ENCODE results near the gene ARL11.

Gene ARL11

DNA sequence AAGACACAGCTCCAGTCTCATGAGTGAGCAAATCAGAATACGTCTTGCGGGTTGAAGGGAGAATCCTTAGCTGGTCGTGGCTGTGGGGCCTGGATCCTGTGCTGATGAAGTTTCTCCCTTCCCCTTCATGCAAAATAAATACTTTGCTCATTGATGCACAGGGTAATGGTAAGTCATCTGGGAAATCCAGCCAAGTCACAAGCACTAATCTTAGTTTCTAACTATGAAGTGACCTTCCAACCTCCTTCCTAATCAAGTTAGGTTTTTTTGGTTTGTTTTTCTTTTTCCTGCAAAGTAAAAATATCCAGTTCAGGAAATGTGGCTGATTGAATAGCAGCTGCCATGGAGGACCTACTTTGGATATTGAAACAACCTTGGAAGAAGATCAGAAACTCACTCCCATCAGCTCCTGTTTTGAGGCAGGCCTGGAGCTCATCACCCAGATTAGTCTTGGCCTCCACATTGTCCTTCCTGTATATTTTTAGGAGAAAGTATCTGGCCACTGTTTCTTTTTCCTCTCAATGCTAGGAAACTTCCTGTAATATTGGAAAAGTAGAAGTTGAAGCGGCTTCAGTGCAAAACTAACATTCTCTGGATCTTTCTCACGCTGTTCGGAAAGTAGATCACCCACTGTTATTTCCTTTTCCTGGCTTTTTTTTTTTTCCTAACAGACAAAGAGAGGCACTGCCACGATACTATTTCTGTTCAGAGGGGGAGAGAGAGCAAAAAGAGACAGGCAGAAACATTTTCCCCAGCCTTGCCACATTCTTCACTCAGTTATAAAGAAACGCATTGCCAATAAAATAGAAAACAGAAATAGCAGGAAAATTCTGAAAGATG is 12.3 kb upstream of the ARL11 start:
- H3K4me1 ChIP-seq (ENCODE audit: control insufficient read depth, insufficient read depth, low read length), result no peaks in the 10 kb centered on the region
- H3K36me3 ChIP-seq (ENCODE audit: control insufficient read depth, insufficient read depth, low read length), result no peaks in the 10 kb centered on the region
- no peak overlapping the region for H3K9ac ChIP-seq (ENCODE audit: low read length)
- no peak overlapping the region for H3K27ac ChIP-seq (ENCODE audit: low read depth, low read length)
- no peak overlapping the region for H3K4me3 ChIP-seq (ENCODE audit: low read depth, low read length)
- no peaks in the 10 kb centered on the region for H3K9me3 ChIP-seq (ENCODE audit: control insufficient read depth, insufficient read depth, low read depth, low read length)
- H3K27me3 ChIP-seq (ENCODE audit: control insufficient read depth, insufficient read depth, low read length), result no peaks in the 10 kb centered on the region

DNA sequence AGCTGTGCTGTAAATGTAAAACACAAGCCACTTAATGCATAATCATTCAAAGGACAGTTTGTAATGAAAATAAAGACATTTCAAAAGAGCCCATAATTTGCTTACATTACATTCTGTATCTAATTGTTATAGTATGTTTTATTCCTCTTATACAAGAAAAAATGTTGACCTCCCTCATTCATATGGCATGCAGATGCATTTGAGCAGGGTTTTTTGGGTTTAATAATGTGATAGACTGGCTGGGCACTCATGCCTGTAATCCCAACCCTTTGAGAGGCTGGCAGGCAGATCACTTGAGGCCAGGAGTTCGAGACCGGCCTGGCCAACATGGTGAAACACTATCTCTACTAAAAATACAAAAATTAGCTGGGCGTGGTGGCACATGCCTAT is 11.6 kb upstream of the ARL11 start:
- Histone ChIP-seq H3K9me3 (ENCODE audit: control insufficient read depth, insufficient read depth, low read depth, low read length) (no peaks in the 10 kb centered on the region), H3K27me3 (ENCODE audit: control insufficient read depth, insufficient read depth, low read length) (no peaks in the 10 kb centered on the region), H3K4me1 (ENCODE audit: control insufficient read depth, insufficient read depth, low read length) (no peaks in the 10 kb centered on the region), H3K36me3 (ENCODE audit: control insufficient read depth, insufficient read depth, low read length) (no peaks in the 10 kb centered on the region), H3K9ac (ENCODE audit: low read length) (no peak overlapping the region), H3K4me3 (ENCODE audit: low read depth, low read length) (no peak overlapping the region), H3K27ac (ENCODE audit: low read depth, low read length) (no peak overlapping the region)

DNA sequence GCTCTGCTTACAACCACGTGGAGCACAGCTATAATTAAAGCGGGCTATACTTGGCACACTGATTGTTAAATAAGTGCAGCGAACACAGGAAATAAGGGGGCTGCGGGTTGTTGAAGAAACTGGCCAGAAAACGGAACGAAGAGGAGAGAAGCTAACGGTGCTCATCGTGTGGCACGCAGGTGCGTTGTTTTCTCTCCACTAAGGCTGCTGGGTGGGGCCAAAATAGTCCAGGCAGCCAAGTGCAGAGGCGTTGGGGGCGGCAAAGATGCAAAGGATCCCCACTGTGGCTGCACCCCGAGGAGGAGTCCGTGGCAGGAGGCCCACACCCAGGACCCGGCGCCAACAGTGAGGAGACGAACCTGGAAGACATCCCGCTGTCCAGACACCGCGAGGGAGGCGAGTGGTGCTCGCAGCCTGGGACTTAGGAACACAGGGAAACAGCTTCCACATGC is 8.1 kb upstream of the ARL11 start:
- H3K9ac ChIP-seq (ENCODE audit: low read length), result no peak overlapping the region
- 0 out of 2 replicates have a peak, but pooled peaks cover under 1% of the 10 kb centered on the region for H3K4me1 ChIP-seq (ENCODE audit: control insufficient read depth, insufficient read depth, low read length)
- H3K9me3 ChIP-seq (ENCODE audit: control insufficient read depth, insufficient read depth, low read depth, low read length), result no peaks in the 10 kb centered on the region
- no peak overlapping the region for H3K4me3 ChIP-seq (ENCODE audit: low read depth, low read length)
- no peaks in the 10 kb centered on the region for H3K36me3 ChIP-seq (ENCODE audit: control insufficient read depth, insufficient read depth, low read length)
- no peak overlapping the region for H3K27ac ChIP-seq (ENCODE audit: low read depth, low read length)
- no peaks in the 10 kb centered on the region for H3K27me3 ChIP-seq (ENCODE audit: control insufficient read depth, insufficient read depth, low read length)

DNA sequence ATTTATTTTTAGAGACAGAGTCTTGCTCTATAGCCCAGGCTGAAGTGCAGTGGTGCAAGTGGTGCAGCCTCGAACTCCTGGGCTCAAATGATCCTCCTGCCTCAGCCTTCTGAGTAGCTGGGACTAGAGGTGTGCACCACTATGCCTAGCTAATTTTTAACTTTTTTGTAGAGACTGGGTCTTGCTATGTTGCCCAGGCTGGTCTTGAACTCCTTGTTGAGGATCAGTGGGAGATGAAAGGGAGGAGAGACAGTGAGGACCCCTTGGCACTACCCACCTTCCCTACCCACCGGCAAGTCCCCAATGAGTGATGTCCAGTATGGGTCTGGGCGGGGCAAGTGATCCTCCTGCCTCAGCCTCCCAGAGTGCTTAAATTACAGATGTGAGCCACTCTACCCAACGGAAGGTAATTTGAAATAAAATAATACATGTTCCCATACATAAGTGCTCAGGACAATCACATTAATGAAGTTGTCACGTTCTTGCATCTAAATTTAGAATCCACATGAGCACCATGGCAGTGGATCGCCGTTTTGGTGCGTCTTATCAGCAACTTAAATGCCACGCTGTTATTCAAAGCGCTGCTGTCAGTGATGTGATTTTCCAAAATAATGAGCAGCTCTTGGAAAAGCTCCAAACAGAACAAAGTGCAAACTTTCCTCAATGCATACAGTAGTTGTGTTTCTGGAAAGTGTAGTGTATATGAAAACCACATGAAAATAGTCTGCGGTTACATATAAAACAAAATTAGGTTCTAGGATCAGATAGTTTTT is 5.9 kb upstream of the ARL11 start:
- no peak overlapping the region for H3K4me3 ChIP-seq (ENCODE audit: low read depth, low read length)
- H3K9me3 ChIP-seq (ENCODE audit: control insufficient read depth, insufficient read depth, low read depth, low read length), result no peaks in the 10 kb centered on the region
- no peaks in the 10 kb centered on the region for H3K36me3 ChIP-seq (ENCODE audit: control insufficient read depth, insufficient read depth, low read length)
- H3K27me3 ChIP-seq (ENCODE audit: control insufficient read depth, insufficient read depth, low read length), result no peaks in the 10 kb centered on the region
- no peak overlapping the region for H3K9ac ChIP-seq (ENCODE audit: low read length)
- H3K4me1 ChIP-seq (ENCODE audit: control insufficient read depth, insufficient read depth, low read length), result peaks cover 9% of the 10 kb centered on the region; the same call in 1 of the 2 replicates
- no peak overlapping the region for H3K27ac ChIP-seq (ENCODE audit: low read depth, low read length)

DNA sequence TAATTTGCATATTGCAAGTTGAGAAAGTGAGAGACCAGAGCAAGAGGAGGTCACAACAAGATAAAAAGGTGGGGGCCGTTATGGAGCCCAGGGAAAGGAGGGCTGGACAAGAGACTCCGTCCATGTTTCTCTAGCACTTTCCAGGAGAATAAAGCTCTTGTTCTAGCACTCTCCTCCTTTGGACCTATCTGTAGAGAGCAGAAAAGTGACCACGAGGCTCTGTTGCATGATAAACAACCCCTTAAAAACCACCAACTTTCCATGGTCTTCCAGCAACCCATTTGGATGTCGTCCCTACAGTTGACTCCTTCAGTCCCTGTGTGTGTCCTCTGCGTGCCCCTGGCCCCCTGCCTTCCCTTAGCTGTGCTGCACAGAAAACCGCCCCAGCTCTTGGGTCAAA is 4.1 kb upstream of the ARL11 start:
- H3K4me1 ChIP-seq (ENCODE audit: control insufficient read depth, insufficient read depth, low read length), result peaks cover 14% of the 10 kb centered on the region; the same call in 1 of the 2 replicates

DNA sequence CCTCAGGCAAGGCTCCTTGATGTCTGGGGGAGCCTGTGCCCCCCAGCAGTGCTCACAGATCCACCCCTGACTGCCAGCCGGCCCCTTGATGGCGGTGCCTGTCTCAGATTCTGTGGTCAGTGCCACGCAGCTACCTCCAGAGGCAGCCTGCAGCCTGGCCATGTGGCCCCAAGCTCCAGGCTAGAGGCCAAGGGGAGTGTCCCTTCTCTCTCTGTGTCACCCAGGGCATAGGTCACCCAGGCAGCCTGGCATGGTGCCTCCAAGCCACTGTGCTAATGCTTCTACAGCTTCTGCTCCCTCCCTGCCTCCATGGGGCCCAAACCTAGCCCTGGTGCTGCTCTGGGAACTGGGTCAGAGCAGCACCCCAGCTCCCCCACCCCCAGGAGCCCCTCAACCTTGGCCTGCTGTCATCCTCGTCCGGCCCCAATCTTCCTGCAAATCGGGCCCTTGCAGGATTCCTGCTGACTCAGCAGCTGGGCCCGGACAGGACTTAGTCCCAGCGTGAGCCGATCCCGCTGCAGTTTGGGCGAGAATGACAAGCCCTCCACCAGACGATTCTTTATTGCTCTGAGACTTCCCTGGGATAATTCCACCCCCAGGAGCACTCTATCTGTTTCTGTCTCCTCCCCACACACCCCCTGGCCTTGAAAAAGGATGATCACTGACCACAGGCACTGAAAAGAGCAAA is 2.8 kb upstream of the ARL11 start:
- Histone ChIP-seq H3K36me3 (ENCODE audit: control insufficient read depth, insufficient read depth, low read length) (no peaks in the 10 kb centered on the region), H3K27ac (ENCODE audit: low read depth, low read length) (no peak overlapping the region), H3K9me3 (ENCODE audit: control insufficient read depth, insufficient read depth, low read depth, low read length) (no peaks in the 10 kb centered on the region), H3K27me3 (ENCODE audit: control insufficient read depth, insufficient read depth, low read length) (no peaks in the 10 kb centered on the region), H3K4me3 (ENCODE audit: low read depth, low read length) (no peak overlapping the region), H3K4me1 (ENCODE audit: control insufficient read depth, insufficient read depth, low read length) (peaks cover 14% of the 10 kb centered on the region; the same call in 1 of the 2 replicates), H3K9ac (ENCODE audit: low read length) (no peak overlapping the region)

More for the DNA sequence above, 4.1 kb upstream of the ARL11 start:
- H3K36me3 ChIP-seq (ENCODE audit: control insufficient read depth, insufficient read depth, low read length), result no peaks in the 10 kb centered on the region
- H3K9ac ChIP-seq (ENCODE audit: low read length), result no peak overlapping the region
- no peaks in the 10 kb centered on the region for H3K27me3 ChIP-seq (ENCODE audit: control insufficient read depth, insufficient read depth, low read length)
- H3K27ac ChIP-seq (ENCODE audit: low read depth, low read length), result no peak overlapping the region
- H3K9me3 ChIP-seq (ENCODE audit: control insufficient read depth, insufficient read depth, low read depth, low read length), result no peaks in the 10 kb centered on the region
- H3K4me3 ChIP-seq (ENCODE audit: low read depth, low read length), result no peak overlapping the region

DNA sequence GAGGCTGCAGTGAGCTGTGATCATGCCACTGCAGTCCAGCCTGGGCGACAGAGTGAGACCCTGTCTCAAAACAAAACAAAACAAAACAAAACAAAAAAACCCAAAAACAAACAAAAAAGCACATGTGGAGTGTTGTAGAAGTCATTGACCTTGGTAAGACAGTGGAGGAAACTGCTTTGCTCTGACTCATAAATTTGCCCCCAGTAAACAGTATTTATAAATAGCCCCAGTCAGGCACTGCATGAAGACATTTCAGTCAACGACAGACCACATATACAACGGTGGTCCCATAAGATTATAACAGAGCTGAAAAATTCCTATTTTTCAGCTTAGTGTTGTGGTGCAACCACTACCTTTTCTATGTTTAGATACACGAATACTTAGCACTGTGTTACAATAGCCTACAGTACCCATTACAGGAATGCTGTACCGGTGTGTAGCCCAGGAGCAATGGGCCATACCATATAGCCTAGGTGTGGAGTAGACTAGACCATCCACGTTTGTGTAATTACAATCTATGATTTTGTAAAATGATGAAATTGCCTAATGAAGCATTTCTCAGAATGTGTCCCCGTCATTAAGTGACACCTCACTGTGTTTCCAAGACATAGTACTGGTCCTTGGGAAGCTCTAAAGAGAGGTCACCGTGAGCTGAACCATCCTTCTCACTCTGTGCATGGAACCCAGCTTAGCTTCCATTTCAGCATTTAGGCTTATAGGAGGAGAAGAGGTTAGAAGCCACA is 1.1 kb downstream of the ARL11 start:
- no peak overlapping the region for H3K4me3 ChIP-seq (ENCODE audit: low read depth, low read length)
- no peaks in the 10 kb centered on the region for H3K27me3 ChIP-seq (ENCODE audit: control insufficient read depth, insufficient read depth, low read length)
- H3K9ac ChIP-seq (ENCODE audit: low read length), result no peak overlapping the region
- H3K36me3 ChIP-seq (ENCODE audit: control insufficient read depth, insufficient read depth, low read length), result no peaks in the 10 kb centered on the region
- no peaks in the 10 kb centered on the region for H3K9me3 ChIP-seq (ENCODE audit: control insufficient read depth, insufficient read depth, low read depth, low read length)
- peaks cover 14% of the 10 kb centered on the region; the same call in 1 of the 2 replicates for H3K4me1 ChIP-seq (ENCODE audit: control insufficient read depth, insufficient read depth, low read length)
- no peak overlapping the region for H3K27ac ChIP-seq (ENCODE audit: low read depth, low read length)

DNA sequence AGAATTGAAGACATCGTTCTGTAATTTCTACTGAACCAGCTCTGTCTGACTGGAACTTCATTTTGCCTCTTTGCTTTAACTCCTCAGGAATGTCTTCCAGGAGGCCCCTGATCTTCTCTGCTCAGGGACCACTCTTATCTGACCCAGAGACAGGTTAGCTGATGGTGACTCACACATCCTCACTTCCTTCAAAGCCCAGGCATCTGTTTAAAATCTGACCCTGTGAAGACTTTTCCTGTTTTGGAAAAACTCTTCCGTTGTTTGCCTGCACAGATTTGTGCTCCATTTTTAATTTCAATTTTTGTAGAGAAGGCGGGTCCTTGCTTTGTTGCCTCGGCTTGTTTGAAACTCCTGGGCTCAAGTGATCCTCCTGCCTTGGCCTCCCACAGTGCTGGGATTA is 1.6 kb downstream of the ARL11 start:
- Histone ChIP-seq H3K27me3 (ENCODE audit: control insufficient read depth, insufficient read depth, low read length) (no peaks in the 10 kb centered on the region), H3K9me3 (ENCODE audit: control insufficient read depth, insufficient read depth, low read depth, low read length) (no peaks in the 10 kb centered on the region), H3K36me3 (ENCODE audit: control insufficient read depth, insufficient read depth, low read length) (no peaks in the 10 kb centered on the region), H3K9ac (ENCODE audit: low read length) (no peak overlapping the region), H3K4me1 (ENCODE audit: control insufficient read depth, insufficient read depth, low read length) (peaks cover 16% of the 10 kb centered on the region), H3K4me3 (ENCODE audit: low read depth, low read length) (no peak overlapping the region), H3K27ac (ENCODE audit: low read depth, low read length) (no peak overlapping the region)

DNA sequence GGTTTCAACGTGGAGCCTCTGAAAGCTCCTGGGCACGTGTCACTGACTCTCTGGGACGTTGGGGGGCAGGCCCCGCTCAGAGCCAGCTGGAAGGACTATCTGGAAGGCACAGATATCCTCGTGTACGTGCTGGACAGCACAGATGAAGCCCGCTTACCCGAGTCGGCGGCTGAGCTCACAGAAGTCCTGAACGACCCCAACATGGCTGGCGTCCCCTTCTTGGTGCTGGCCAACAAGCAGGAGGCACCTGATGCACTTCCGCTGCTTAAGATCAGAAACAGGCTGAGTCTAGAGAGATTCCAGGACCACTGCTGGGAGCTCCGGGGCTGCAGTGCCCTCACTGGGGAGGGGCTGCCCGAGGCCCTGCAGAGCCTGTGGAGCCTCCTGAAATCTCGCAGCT is 2.3 kb downstream of the ARL11 start:
- H3K36me3 ChIP-seq (ENCODE audit: control insufficient read depth, insufficient read depth, low read length), result no peaks in the 10 kb centered on the region
- H3K27ac ChIP-seq (ENCODE audit: low read depth, low read length), result no peak overlapping the region
- H3K4me1 ChIP-seq (ENCODE audit: control insufficient read depth, insufficient read depth, low read length), result peaks cover 17% of the 10 kb centered on the region
- H3K9ac ChIP-seq (ENCODE audit: low read length), result no peak overlapping the region
- H3K27me3 ChIP-seq (ENCODE audit: control insufficient read depth, insufficient read depth, low read length), result no peaks in the 10 kb centered on the region
- H3K9me3 ChIP-seq (ENCODE audit: control insufficient read depth, insufficient read depth, low read depth, low read length), result no peaks in the 10 kb centered on the region
- no peak overlapping the region for H3K4me3 ChIP-seq (ENCODE audit: low read depth, low read length)

DNA sequence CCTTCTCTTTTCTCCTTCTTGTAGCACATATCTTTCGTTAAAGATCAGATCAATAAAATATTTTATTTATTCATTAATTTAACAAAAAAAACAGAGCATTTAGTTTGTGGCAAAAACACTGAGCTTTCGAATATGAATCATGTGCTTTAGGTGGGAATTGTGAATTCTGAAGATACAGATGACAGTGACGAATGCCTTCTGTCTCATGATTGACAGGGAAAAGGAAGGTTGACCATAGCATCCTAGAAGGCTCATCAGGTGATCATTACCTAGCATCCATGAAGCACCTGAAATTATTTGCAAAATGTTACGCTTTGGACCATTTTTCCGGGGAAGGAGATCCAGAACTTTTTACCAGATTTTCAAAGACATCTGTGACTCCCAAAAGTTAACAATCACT is 3.8 kb downstream of the ARL11 start:
- Histone ChIP-seq H3K9ac (ENCODE audit: low read length) (no peak overlapping the region), H3K27me3 (ENCODE audit: control insufficient read depth, insufficient read depth, low read length) (no peaks in the 10 kb centered on the region), H3K27ac (ENCODE audit: low read depth, low read length) (no peak overlapping the region), H3K9me3 (ENCODE audit: control insufficient read depth, insufficient read depth, low read depth, low read length) (no peaks in the 10 kb centered on the region), H3K4me1 (ENCODE audit: control insufficient read depth, insufficient read depth, low read length) (peaks cover 19% of the 10 kb centered on the region), H3K4me3 (ENCODE audit: low read depth, low read length) (no peak overlapping the region), H3K36me3 (ENCODE audit: control insufficient read depth, insufficient read depth, low read length) (no peaks in the 10 kb centered on the region)

All from HUES6 (cell line).